Left lung (tissue), 10 donors: ENCODE data around the gene SLC16A4. TPM values are rescaled to one million over a fixed set of nuclear protein-coding genes. Genes with fewer than 3 reads are reported as not detected.
"Not testable (repeated sequence)": the region's sequence is repeated elsewhere in the genome, so short reads cannot be mapped to it uniquely, and the experiment has no call there.

Experiments used
- ATAC-seq: fragments of 200-7000 bp; cut with Tn5 transposase; one replicate; pipeline ENCODE4 v1.9.1; 2020; ENCODE audit warnings: moderate library complexity
- DNase-seq, 4 donors: peaks; one replicate each; pipeline ENCODE4 v3.0.0-alpha.2; 2013 to 2020
- H3K27ac ChIP-seq, 2 donors: fragments of 200-600 bp; sonication (generic) in 1 of 2; one replicate each; pipeline versions ENCODE4 v1.5.0 to v1.8.0; 2020 to 2021
- H3K27me3 ChIP-seq, 2 donors: fragments of 200-600 bp; sonication (generic) in 1 of 2; one replicate each; pipeline versions ENCODE4 v1.5.0 to v1.8.0; 2020 to 2021
- H3K36me3 ChIP-seq, 2 donors: fragments of 200-600 bp; sonication (generic) in 1 of 2; one replicate each; pipeline versions ENCODE4 v1.5.0 to v1.8.0; 2020 to 2021
- H3K4me1 ChIP-seq, 2 donors: fragments of 200-600 bp; one replicate each; pipeline ENCODE4 v1.8.0; 2021
- H3K4me3 ChIP-seq, 2 donors: fragments of 200-600 bp; sonication (generic) in 1 of 2; one replicate each; pipeline versions ENCODE4 v1.5.0 to v1.8.0; 2020 to 2021; ENCODE audit warnings: mild to moderate bottlenecking in 1 of 2
- H3K9me3 ChIP-seq, 2 donors: fragments of 200-600 bp; sonication (generic) in 1 of 2; one replicate each; pipeline versions ENCODE4 v1.5.0 to v1.8.0; 2020 to 2021
- intact Hi-C, 2 donors: fragments of 100-400 bp; cut with DNase I; formaldehyde crosslinking; loops; one replicate each; pipeline versions ENCODE4 v1.11.2 to v1.14.2; 2022
- polyA plus RNA-seq, 6 donors: library from polyadenylated mRNA; unstranded; fragments of 120-200 nt; gene quantifications; one replicate each; pipeline ENCODE4 v1.2.1, GENCODE V29; 2013; ENCODE audit not compliant: insufficient read length in 6 of 6
- total RNA-seq, 2 donors: library from RNA; stranded (reverse); fragmentation: NEBNext Ultra II Directional; extraction: Animal tissue kit (Norgen Biotek cat#: 25700); gene quantifications; one replicate each; pipeline ENCODE4 v1.2.1, GENCODE V29; 2021
- TF ChIP-seq, protein P1 (sequence below), 2 donors: fragments of 200-600 bp; sonication (generic) in 1 of 2; IDR thresholded peaks; one replicate each; pipeline versions ENCODE4 v1.5.0 to v1.8.0; 2021; ENCODE audit warnings: antibody characterized with exemption in 2 of 2
- donor health status: DM: no; HTN: yes; CAD: no.
- donor health status: DM: no; HTN: no; CAD: no.

Gene SLC16A4
- total and polyA plus RNA-seq, 8 donors: 6.1 to 40.5 (median 8.0) TPM

DNA sequence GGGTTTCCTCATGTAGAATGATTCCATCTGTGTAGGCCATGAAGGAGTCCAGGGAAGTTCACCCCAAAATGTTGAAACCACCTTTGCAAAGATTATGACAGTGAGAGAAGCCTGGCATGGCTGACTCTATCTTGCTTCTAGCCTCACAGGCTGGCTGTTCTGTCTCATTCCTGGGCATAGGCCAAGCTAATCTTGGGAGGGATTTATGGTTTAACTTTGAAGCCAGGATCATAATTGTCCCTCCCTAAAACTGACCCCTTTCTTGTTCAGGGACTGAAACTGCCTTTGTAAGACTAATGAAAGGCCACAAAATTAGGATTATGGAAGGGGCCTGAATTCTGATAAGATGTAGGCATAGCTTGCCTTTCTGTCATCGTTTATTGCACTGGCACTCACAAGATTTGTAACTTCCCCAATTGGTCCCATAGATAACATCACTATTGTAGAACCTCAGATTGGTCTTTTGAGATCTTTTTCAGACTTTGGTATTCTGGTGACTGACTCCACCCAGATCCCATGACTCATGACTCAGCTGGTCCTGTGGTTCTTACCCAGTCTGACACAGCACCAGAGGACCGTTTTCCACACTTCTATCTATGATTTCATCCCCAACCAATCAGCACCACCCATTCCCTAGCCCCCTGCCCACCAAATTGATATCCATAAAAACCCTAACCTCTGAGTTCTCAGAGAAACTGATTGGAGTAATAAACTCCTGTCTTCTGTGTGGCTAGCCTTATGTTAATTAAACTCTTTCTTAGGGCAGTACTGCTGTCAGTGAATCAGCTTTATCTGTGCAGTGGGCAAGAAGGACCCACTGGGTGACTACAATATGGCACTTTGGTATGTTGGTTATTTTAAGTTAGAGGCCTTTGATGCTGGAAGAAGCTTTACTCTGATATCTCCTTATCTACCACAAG lies 30.3 kb upstream of the SLC16A4 start:
- DNase-seq: peak in 1 of 4 donors; percentile 50
- Histone ChIP-seq H3K9me3 (no peaks in the 10 kb centered on the region), H3K4me1 (no peaks in the 10 kb centered on the region), H3K4me3 (no peak overlapping the region), H3K36me3 (no peaks in the 10 kb centered on the region), H3K27me3 (no peaks in the 10 kb centered on the region), H3K27ac (no peak overlapping the region)
- peak; percentile 71 for ATAC-seq
- TF ChIP-seq, protein P1, sequence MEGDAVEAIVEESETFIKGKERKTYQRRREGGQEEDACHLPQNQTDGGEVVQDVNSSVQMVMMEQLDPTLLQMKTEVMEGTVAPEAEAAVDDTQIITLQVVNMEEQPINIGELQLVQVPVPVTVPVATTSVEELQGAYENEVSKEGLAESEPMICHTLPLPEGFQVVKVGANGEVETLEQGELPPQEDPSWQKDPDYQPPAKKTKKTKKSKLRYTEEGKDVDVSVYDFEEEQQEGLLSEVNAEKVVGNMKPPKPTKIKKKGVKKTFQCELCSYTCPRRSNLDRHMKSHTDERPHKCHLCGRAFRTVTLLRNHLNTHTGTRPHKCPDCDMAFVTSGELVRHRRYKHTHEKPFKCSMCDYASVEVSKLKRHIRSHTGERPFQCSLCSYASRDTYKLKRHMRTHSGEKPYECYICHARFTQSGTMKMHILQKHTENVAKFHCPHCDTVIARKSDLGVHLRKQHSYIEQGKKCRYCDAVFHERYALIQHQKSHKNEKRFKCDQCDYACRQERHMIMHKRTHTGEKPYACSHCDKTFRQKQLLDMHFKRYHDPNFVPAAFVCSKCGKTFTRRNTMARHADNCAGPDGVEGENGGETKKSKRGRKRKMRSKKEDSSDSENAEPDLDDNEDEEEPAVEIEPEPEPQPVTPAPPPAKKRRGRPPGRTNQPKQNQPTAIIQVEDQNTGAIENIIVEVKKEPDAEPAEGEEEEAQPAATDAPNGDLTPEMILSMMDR (IDR thresholded peaks at IDR 0.05): no peak
- intact Hi-C loops: no loop called here

DNA sequence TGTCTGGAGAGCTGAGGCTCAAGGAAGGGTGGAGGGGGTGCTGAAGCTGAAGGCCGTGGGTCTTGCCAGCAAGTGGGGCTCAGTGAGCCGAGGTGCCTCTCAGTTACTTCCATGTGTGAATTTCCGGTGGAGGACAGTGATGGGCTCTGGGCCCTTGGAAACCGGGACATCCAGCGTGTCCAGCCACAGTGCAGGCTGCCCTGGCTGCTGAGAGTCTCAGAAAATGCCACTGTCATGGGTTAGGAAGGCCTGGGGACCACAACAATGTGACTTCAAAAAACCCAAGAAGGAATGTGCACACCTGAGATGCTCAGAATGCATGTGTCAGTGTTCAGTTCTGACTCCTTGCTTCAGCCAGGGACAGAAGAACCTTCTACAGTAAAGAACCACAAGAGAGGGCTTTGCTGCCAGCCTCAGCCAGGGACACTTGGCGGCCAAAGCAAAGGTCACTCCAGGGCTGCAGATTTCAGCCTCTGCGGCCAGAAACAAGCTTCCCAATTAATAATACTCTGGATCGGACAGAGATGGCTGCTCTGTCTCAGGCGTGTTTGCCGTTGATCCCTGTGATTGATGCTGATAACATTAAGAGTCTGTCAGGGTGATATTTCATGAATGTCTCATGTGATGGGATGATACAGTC lies 29.3 kb upstream of the SLC16A4 start:
- no peak for DNase-seq
- no peak for ATAC-seq
- Histone ChIP-seq H3K36me3 (no peaks in the 10 kb centered on the region), H3K9me3 (no peaks in the 10 kb centered on the region), H3K27me3 (no peaks in the 10 kb centered on the region), H3K4me3 (no peak overlapping the region), H3K4me1 (no peaks in the 10 kb centered on the region), H3K27ac (no peak overlapping the region)
- intact Hi-C loops: no loop called here
- TF ChIP-seq, protein P1 (IDR thresholded peaks at IDR 0.05): no peak

DNA sequence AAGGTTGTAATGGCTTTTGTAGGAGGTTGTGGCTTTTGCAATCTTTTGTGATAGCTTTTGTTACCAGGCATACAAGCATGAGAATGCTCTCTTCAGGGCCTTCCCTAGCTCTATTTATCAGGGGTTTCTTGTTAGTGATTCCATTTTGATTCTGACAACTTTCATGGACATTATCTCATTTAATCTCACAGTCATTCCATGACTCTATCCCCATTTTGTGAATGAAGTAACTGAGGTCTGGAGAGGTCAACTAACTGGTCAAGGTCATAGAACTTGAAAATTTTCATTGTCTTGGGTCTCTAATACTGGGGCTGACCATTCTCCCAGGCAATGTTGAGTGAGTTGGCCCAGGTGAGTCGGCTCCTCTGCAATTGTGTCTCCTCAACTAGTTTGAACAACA lies 27.9 kb upstream of the SLC16A4 start:
- Histone ChIP-seq H3K36me3 (no peaks in the 10 kb centered on the region), H3K4me1 (no peaks in the 10 kb centered on the region), H3K27me3 (no peaks in the 10 kb centered on the region), H3K9me3 (no peaks in the 10 kb centered on the region), H3K27ac (no peak overlapping the region), H3K4me3 (no peak overlapping the region)
- TF ChIP-seq, protein P1 (IDR thresholded peaks at IDR 0.05): no peak
- no peak for ATAC-seq
- intact Hi-C loops: no loop called here
- no peak for DNase-seq

DNA sequence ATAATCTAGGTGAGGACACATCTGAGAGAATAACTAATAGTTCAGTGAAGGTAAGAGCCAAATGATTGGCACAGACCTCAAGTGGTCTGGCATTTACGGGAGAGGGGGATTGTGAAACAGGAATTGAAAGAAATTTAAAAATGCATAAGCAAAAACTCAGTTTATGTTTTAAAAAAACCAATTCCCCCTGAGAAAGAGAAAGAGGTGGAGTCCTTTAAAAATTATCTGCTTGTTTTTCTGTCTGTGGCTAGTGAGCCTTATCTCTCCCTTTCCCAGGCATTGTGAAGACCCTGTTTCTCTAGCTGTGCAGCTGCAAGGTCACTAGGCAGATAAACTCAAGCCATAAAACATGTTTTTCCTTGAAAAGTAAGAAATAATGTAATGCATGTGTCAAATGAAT lies 22.2 kb upstream of the SLC16A4 start:
- H3K27me3 ChIP-seq, H3K4me3 ChIP-seq, DNase-seq, H3K27ac ChIP-seq, H3K9me3 ChIP-seq, ATAC-seq, H3K36me3 ChIP-seq: not testable (repeated sequence)
- intact Hi-C loops: loop anchor here in 1 of 2 donors (5.0 kb wide), 1 partner anchor 44 kb away; no protein-coding TSS in a partner anchor
- peaks cover 0 to 17% of the 10 kb centered on the region in 2 donors for H3K4me1 ChIP-seq

DNA sequence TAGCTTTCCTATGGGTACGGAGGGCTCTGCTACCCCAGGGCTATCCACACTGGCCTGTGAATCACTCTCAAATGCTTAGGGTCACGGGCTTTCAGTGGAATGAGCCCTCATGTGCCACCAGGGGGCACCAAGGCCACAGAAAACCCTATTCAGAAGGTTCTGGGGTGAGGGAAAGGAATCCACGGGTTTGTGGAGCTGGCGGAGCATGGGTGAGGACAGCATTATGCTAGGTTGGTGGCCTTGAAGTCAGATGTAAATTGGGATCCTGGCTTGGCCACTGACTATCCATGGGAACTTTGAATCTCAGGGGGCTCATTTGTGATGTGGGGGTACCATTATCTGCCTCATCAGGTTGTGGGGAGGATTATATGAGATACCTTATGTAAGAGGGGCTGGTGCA lies 21.8 kb upstream of the SLC16A4 start:
- no peaks in the 10 kb centered on the region for H3K9me3 ChIP-seq
- no peaks in the 10 kb centered on the region for H3K36me3 ChIP-seq
- H3K4me3 ChIP-seq: no peak overlapping the region
- intact Hi-C loops: loop anchor here in 1 of 2 donors (5.0 kb wide), 1 partner anchor 45 kb away; no protein-coding TSS in a partner anchor
- peaks cover 0 to 19% of the 10 kb centered on the region in 2 donors for H3K4me1 ChIP-seq
- ATAC-seq (peak; percentile 87), DNase-seq (peak; percentile 39 to 80 (median 66))
- TF ChIP-seq, protein P1 (IDR thresholded peaks at IDR 0.05): peak; percentile 51 to 83
- H3K27me3 ChIP-seq: no peaks in the 10 kb centered on the region
- H3K27ac ChIP-seq: no peak overlapping the region
